GM23338 (cell line): ENCODE data around the gene MYO9B. TPM values are rescaled to one million over a fixed set of nuclear protein-coding genes. Genes with fewer than 3 reads are reported as not detected.

Source experiments
- ATAC-seq: fragments of 200-7000 bp; cut with Tn5 transposase; 3 replicates; pipeline ENCODE4 v1.9.1; 2020
- DNase-seq: peaks from one replicate; pipeline ENCODE4 v3.0.0-alpha.2; 2015; ENCODE audit warnings: low spot score
- H2AFZ ChIP-seq: fragments of 200-600 bp; sonication (generic); 2 replicates; pipeline ENCODE4 v1.8.0; 2016; ENCODE audit warnings: antibody characterized with exemption, mild to moderate bottlenecking, moderate library complexity
- H3F3A ChIP-seq: fragments of 200-600 bp; sonication (generic); replicated peaks from 2 replicates; pipeline ENCODE4 v1.8.0; 2017; ENCODE audit warnings: antibody characterized with exemption, mixed run types, low read depth
- H3K27ac ChIP-seq: fragments of 200-600 bp; sonication (generic); 2 replicates; pipeline ENCODE4 v1.6.1; 2016; ENCODE audit warnings: low read depth
- H3K27me3 ChIP-seq: fragments of 200-600 bp; sonication (generic); 2 replicates; pipeline ENCODE4 v1.8.0; 2016; ENCODE audit warnings: mild to moderate bottlenecking, mixed run types, moderate library complexity; ENCODE audit not compliant: insufficient read depth
- H3K36me3 ChIP-seq: fragments of 200-600 bp; sonication (generic); 2 replicates; pipeline ENCODE4 v1.8.0; 2016; ENCODE audit warnings: mild to moderate bottlenecking; ENCODE audit not compliant: insufficient read depth
- H3K4me1 ChIP-seq: fragments of 200-600 bp; sonication (generic); 2 replicates; pipeline ENCODE4 v1.8.0; 2016; ENCODE audit warnings: mild to moderate bottlenecking, moderate library complexity; ENCODE audit not compliant: insufficient read depth
- H3K4me2 ChIP-seq: fragments of 200-600 bp; sonication (generic); 2 replicates; pipeline ENCODE4 v1.7.1; 2017; ENCODE audit warnings: mixed run types
- H3K4me3 ChIP-seq: fragments of 200-600 bp; sonication (generic); 2 replicates; pipeline ENCODE4 v1.6.1; 2016; ENCODE audit warnings: mixed run types
- H3K79me2 ChIP-seq: fragments of 200-600 bp; sonication (generic); replicated peaks from 2 replicates; pipeline ENCODE4 v1.8.0; 2017; ENCODE audit warnings: mild to moderate bottlenecking; ENCODE audit not compliant: insufficient read depth
- H3K9me2 ChIP-seq: fragments of 200-600 bp; sonication (generic); 2 replicates; pipeline ENCODE4 v1.8.0; 2017; ENCODE audit not compliant: insufficient read depth
- H4K20me1 ChIP-seq: fragments of 200-600 bp; sonication (generic); replicated peaks from 2 replicates; pipeline ENCODE4 v1.8.0; 2017; ENCODE audit warnings: mild to moderate bottlenecking; ENCODE audit not compliant: insufficient read depth
- H3K27ac Mint-ChIP-seq: 2 replicates; pipeline ENCODE4 v1.8.0; 2020; ENCODE audit warnings: inconsistent platforms, mild to moderate bottlenecking, moderate library complexity, mixed read lengths
- H3K27me3 Mint-ChIP-seq: 3 replicates; pipeline ENCODE4 v1.8.0; 2022; ENCODE audit warnings: low read depth, mild to moderate bottlenecking, moderate library complexity, mixed read lengths, inconsistent platforms; ENCODE audit not compliant: insufficient read depth, poor library complexity
- H3K36me3 Mint-ChIP-seq: 3 replicates; pipeline ENCODE4 v1.8.0; 2021; ENCODE audit warnings: low read depth, mild to moderate bottlenecking, inconsistent platforms, moderate library complexity, mixed read lengths
- H3K4me1 Mint-ChIP-seq: 3 replicates; pipeline ENCODE4 v1.8.0; 2020; ENCODE audit warnings: mild to moderate bottlenecking, inconsistent platforms, mixed read lengths
- H3K4me3 Mint-ChIP-seq: 3 replicates; pipeline ENCODE4 v1.8.0; 2021; ENCODE audit warnings: moderate library complexity, mild to moderate bottlenecking, inconsistent platforms, mixed read lengths
- H3K9me3 Mint-ChIP-seq: 3 replicates; pipeline ENCODE4 v1.8.0; 2020; ENCODE audit warnings: moderate library complexity, mild to moderate bottlenecking, inconsistent platforms, mixed read lengths
- CREB1 ChIP-seq: fragments of 250-450 bp; sonication (Bioruptor Pico); IDR thresholded peaks from 2 replicates; pipeline ENCODE4 v1.5.0; 2020; ENCODE audit warnings: low read depth, mild to moderate bottlenecking, moderate library complexity
- EZH2 ChIP-seq: fragments of 200-600 bp; sonication (generic); IDR thresholded peaks from one replicate; pipeline ENCODE4 v1.8.0; 2017; ENCODE audit warnings: antibody characterized with exemption, mild to moderate bottlenecking, low read depth; ENCODE audit not compliant: unreplicated experiment
- EZH2phosphoT487 ChIP-seq: fragments of 200-600 bp; sonication (generic); IDR thresholded peaks from one replicate; pipeline ENCODE4 v1.8.1; 2018; ENCODE audit warnings: antibody characterized with exemption; ENCODE audit not compliant: unreplicated experiment
- JUNB ChIP-seq: IDR thresholded peaks from one replicate; pipeline ENCODE4 v1.6.1; 2016; ENCODE audit warnings: antibody characterized with exemption; ENCODE audit not compliant: unreplicated experiment
- NANOG ChIP-seq: IDR thresholded peaks from 2 replicates; pipeline ENCODE4 v1.6.1; 2016; ENCODE audit warnings: antibody characterized with exemption, borderline replicate concordance
- POLR2AphosphoS5 ChIP-seq: IDR thresholded peaks from 2 replicates; pipeline ENCODE4 v1.6.1; 2016; ENCODE audit warnings: antibody characterized with exemption, low read depth
- STAT1 ChIP-seq: IDR thresholded peaks from one replicate; pipeline ENCODE4 v1.6.1; 2016; ENCODE audit warnings: antibody characterized with exemption; ENCODE audit not compliant: unreplicated experiment
- ZNF114 ChIP-seq: fragments of 250-450 bp; sonication (Bioruptor Pico); IDR thresholded peaks from 2 replicates; pipeline ENCODE4 v1.5.0; 2020; ENCODE audit warnings: mild to moderate bottlenecking, moderate library complexity
- ZNF331 ChIP-seq: fragments of 250-450 bp; sonication (Bioruptor Pico); IDR thresholded peaks from 2 replicates; pipeline ENCODE4 v1.5.0; 2020; ENCODE audit warnings: low read depth, mild to moderate bottlenecking, moderate library complexity
- polyA plus RNA-seq: library from polyadenylated mRNA; unstranded; fragments of >200 nt; fragmentation: Nextera tagmentation; extraction: Ambion mirVana; gene quantifications from 2 replicates; pipeline ENCODE4 v1.2.1, GENCODE V29; 2016
- total RNA-seq: library from RNA; depleted of rRNA; stranded (reverse); fragments of >200 nt; shearing (Covaris generic); gene quantifications from 2 replicates; pipeline ENCODE4 v1.2.3, GENCODE V29; 2014
- TF ChIP-seq, protein P1 (sequence below): IDR thresholded peaks from 2 replicates; pipeline ENCODE4 v1.6.1; 2016; ENCODE audit warnings: antibody characterized with exemption
- TF ChIP-seq, protein P2 (sequence below), 2 experiments: fragments of 200-600 bp in 1 of 2; sonication (generic) in 1 of 2; conservative IDR thresholded peaks; 2 replicates each; pipeline versions ENCODE4 v1.5.1 to v1.6.1; 2016 to 2017; ENCODE audit warnings: antibody characterized with exemption in 2 of 2, low read depth in 2 of 2, mild to moderate bottlenecking in 2 of 2, moderate library complexity in 1 of 2
- TF ChIP-seq, protein P3 (sequence below): IDR thresholded peaks from one replicate; pipeline ENCODE4 v1.6.1; 2018; ENCODE audit warnings: antibody characterized with exemption; ENCODE audit not compliant: unreplicated experiment
- TF ChIP-seq, protein P4 (sequence below): fragments of 250-450 bp; sonication (Bioruptor Pico); IDR thresholded peaks from 2 replicates; pipeline ENCODE4 v1.5.0; 2020; ENCODE audit warnings: mild to moderate bottlenecking, moderate library complexity

Gene MYO9B
- total and polyA plus RNA-seq, 2 experiments from 2014 or later: 28.7 to 61.3 TPM

DNA sequence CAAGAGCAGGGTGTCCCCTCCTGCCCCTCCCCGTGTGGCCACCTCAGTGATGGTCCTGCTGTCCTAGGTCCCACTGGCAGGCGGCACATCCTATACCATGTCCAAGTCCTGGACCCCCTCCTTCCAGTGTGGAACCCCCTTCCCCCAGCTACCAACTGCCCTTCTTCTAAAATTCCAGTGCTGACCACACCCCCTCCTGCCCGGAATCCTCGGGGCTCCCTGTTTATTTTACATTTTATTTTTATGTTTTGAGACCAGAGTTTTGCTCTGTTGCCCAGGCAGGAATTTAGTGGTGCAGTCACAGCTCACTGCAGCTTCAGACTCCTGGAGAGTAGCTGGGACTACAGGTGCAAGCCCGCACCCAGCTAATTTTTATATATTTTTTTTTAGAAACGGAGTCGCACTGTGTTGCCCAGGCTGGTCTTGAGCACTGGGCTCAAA, 48.0 kb upstream of the MYO9B start (continued):
- TF ChIP-seq EZH2phosphoT487: no peak

DNA sequence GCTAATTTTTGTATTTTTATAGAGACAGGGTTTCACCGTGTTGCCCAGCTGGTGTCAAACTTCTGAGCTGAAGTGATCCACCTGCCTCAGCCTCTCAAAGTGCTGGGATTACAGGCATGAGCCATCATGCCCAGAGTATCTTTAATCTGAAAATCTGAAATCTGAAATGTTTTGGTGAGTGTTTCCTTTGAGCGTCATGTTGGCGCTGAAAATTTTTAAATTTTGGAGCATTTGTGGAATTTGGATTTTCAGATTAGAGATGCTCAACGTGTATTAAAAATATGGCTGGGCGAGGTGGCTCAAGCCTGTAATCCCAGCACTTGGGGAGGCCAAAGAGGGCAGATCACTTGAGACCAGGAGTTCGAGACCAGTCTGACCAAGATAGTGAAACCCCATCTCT, 43.8 kb upstream of the MYO9B start:
- H3K27me3 Mint-ChIP-seq: peaks cover 15% of the 10 kb centered on the region
- Histone ChIP-seq H3K4me2 (no peak overlapping the region), H2AFZ (no peak overlapping the region), H3F3A (no peaks in the 10 kb centered on the region), H3K4me3 (no peak overlapping the region), H3K36me3 (no peaks in the 10 kb centered on the region), H3K27me3 (no peaks in the 10 kb centered on the region), H3K9me2 (no peaks in the 10 kb centered on the region), H3K79me2 (no peaks in the 10 kb centered on the region), H3K27ac (no peak overlapping the region), H4K20me1 (no peaks in the 10 kb centered on the region; the same call in 1 of the 2 replicates), H3K4me1 (0 out of 2 replicates have a peak, but pooled peaks cover 4% of the 10 kb centered on the region)
- TF ChIP-seq EZH2phosphoT487 (no peak), POLR2AphosphoS5 (no peak), ZNF114 (CRISPR knock-in tag) (no peak), ZNF331 (CRISPR knock-in tag) (no peak), NANOG (no peak), JUNB (no peak), EZH2 (no peak), CREB1 (CRISPR knock-in tag) (no peak), STAT1 (no peak)
- TF ChIP-seq, protein P1, sequence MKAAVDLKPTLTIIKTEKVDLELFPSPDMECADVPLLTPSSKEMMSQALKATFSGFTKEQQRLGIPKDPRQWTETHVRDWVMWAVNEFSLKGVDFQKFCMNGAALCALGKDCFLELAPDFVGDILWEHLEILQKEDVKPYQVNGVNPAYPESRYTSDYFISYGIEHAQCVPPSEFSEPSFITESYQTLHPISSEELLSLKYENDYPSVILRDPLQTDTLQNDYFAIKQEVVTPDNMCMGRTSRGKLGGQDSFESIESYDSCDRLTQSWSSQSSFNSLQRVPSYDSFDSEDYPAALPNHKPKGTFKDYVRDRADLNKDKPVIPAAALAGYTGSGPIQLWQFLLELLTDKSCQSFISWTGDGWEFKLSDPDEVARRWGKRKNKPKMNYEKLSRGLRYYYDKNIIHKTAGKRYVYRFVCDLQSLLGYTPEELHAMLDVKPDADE: no peak
- TF ChIP-seq, protein P2, sequence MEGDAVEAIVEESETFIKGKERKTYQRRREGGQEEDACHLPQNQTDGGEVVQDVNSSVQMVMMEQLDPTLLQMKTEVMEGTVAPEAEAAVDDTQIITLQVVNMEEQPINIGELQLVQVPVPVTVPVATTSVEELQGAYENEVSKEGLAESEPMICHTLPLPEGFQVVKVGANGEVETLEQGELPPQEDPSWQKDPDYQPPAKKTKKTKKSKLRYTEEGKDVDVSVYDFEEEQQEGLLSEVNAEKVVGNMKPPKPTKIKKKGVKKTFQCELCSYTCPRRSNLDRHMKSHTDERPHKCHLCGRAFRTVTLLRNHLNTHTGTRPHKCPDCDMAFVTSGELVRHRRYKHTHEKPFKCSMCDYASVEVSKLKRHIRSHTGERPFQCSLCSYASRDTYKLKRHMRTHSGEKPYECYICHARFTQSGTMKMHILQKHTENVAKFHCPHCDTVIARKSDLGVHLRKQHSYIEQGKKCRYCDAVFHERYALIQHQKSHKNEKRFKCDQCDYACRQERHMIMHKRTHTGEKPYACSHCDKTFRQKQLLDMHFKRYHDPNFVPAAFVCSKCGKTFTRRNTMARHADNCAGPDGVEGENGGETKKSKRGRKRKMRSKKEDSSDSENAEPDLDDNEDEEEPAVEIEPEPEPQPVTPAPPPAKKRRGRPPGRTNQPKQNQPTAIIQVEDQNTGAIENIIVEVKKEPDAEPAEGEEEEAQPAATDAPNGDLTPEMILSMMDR (conservative IDR thresholded peaks at IDR 0.05; ENCODE audit: low read depth in 2 of 2): no peak
- TF ChIP-seq, protein P3, sequence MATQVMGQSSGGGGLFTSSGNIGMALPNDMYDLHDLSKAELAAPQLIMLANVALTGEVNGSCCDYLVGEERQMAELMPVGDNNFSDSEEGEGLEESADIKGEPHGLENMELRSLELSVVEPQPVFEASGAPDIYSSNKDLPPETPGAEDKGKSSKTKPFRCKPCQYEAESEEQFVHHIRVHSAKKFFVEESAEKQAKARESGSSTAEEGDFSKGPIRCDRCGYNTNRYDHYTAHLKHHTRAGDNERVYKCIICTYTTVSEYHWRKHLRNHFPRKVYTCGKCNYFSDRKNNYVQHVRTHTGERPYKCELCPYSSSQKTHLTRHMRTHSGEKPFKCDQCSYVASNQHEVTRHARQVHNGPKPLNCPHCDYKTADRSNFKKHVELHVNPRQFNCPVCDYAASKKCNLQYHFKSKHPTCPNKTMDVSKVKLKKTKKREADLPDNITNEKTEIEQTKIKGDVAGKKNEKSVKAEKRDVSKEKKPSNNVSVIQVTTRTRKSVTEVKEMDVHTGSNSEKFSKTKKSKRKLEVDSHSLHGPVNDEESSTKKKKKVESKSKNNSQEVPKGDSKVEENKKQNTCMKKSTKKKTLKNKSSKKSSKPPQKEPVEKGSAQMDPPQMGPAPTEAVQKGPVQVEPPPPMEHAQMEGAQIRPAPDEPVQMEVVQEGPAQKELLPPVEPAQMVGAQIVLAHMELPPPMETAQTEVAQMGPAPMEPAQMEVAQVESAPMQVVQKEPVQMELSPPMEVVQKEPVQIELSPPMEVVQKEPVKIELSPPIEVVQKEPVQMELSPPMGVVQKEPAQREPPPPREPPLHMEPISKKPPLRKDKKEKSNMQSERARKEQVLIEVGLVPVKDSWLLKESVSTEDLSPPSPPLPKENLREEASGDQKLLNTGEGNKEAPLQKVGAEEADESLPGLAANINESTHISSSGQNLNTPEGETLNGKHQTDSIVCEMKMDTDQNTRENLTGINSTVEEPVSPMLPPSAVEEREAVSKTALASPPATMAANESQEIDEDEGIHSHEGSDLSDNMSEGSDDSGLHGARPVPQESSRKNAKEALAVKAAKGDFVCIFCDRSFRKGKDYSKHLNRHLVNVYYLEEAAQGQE: no peak
- TF ChIP-seq, protein P4, sequence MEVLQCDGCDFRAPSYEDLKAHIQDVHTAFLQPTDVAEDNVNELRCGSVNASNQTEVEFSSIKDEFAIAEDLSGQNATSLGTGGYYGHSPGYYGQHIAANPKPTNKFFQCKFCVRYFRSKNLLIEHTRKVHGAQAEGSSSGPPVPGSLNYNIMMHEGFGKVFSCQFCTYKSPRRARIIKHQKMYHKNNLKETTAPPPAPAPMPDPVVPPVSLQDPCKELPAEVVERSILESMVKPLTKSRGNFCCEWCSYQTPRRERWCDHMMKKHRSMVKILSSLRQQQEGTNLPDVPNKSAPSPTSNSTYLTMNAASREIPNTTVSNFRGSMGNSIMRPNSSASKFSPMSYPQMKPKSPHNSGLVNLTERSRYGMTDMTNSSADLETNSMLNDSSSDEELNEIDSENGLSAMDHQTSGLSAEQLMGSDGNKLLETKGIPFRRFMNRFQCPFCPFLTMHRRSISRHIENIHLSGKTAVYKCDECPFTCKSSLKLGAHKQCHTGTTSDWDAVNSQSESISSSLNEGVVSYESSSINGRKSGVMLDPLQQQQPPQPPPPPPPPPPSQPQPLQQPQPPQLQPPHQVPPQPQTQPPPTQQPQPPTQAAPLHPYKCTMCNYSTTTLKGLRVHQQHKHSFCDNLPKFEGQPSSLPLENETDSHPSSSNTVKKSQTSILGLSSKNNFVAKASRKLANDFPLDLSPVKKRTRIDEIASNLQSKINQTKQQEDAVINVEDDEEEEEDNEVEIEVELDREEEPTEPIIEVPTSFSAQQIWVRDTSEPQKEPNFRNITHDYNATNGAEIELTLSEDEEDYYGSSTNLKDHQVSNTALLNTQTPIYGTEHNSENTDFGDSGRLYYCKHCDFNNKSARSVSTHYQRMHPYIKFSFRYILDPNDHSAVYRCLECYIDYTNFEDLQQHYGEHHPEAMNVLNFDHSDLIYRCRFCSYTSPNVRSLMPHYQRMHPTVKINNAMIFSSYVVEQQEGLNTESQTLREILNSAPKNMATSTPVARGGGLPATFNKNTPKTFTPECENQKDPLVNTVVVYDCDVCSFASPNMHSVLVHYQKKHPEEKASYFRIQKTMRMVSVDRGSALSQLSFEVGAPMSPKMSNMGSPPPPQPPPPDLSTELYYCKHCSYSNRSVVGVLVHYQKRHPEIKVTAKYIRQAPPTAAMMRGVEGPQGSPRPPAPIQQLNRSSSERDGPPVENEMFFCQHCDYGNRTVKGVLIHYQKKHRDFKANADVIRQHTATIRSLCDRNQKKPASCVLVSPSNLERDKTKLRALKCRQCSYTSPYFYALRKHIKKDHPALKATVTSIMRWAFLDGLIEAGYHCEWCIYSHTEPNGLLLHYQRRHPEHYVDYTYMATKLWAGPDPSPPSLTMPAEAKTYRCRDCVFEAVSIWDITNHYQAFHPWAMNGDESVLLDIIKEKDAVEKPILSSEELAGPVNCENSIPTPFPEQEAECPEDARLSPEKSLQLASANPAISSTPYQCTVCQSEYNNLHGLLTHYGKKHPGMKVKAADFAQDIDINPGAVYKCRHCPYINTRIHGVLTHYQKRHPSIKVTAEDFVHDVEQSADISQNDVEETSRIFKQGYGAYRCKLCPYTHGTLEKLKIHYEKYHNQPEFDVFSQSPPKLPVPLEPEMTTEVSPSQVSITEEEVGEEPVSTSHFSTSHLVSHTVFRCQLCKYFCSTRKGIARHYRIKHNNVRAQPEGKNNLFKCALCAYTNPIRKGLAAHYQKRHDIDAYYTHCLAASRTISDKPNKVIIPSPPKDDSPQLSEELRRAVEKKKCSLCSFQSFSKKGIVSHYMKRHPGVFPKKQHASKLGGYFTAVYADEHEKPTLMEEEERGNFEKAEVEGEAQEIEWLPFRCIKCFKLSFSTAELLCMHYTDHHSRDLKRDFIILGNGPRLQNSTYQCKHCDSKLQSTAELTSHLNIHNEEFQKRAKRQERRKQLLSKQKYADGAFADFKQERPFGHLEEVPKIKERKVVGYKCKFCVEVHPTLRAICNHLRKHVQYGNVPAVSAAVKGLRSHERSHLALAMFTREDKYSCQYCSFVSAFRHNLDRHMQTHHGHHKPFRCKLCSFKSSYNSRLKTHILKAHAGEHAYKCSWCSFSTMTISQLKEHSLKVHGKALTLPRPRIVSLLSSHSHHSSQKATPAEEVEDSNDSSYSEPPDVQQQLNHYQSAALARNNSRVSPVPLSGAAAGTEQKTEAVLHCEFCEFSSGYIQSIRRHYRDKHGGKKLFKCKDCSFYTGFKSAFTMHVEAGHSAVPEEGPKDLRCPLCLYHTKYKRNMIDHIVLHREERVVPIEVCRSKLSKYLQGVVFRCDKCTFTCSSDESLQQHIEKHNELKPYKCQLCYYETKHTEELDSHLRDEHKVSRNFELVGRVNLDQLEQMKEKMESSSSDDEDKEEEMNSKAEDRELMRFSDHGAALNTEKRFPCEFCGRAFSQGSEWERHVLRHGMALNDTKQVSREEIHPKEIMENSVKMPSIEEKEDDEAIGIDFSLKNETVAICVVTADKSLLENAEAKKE: no peak
- no peak for DNase-seq
- ATAC-seq: no peak
- no peaks in the 10 kb centered on the region for H3K36me3 Mint-ChIP-seq
- H3K4me1 Mint-ChIP-seq: no peaks in the 10 kb centered on the region; the same call in 2 of the 3 replicates
- H3K4me3 Mint-ChIP-seq: no peak overlapping the region
- H3K9me3 Mint-ChIP-seq: no peaks in the 10 kb centered on the region
- no peak overlapping the region for H3K27ac Mint-ChIP-seq
